ENCODE data around the gene FRMD7.

DNA sequence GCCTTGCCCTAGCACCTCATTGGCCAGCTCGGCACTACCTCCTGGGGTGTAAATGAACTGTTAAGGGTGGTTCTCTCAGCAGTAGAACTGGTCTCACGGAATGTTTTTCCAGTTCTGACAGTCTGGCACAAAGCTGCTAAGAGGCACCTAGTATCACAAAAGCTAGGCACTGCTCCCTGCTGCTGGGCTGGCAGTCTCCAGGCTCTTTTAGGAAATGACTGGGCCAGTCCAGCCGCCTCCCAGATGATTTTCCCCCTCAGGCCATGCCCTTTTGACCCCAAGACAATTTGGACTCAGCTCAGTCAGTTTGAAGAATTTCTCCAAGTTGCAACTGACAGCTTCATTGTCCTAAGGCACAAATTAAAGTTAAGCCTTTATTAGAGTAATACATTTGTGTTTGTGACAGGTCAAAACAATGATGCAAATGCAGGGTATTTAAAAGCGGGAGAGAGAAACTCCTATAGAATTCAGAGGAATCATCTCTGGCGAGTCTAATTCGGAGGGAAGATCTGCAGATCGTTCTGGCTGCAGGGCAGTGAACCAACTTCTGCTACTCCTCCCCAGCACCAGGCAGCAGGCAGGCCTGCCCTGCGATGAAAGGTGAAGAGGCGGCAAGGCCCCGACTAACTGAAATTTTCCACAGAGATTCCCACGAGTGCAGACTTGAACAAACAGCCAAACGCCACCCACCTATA, 7.9 kb downstream of the FRMD7 start:
- no peak for TF ChIP-seq EZH2 (IDR thresholded peaks at IDR 0.05)
- no peak for TF ChIP-seq POLR2AphosphoS5 (IDR thresholded peaks at IDR 0.05; ENCODE audit: borderline replicate concordance, low read depth, low read length)
- no peak for TF ChIP-seq FOXP2 (optimal IDR thresholded peaks at IDR 0.05; ENCODE audit: control extremely low read depth, extremely low read length, insufficient read depth)

All from SK-N-MC (cell line).